Fibroblast of lung (primary cell): Measurements from ENCODE around the gene BORCS8.

ENCODE experiments used
- CTCF ChIP-seq, 2 donors: IDR thresholded peaks in 1 of 2; conservative IDR thresholded peaks in 1 of 2; 1 replicate in 1 of 2; 2 replicates in 1 of 2; pipeline ENCODE4 v1.5.1; 2011 to 2012; ENCODE audit warnings: low read length in 2 of 2, control low read depth in 1 of 2, inconsistent platforms in 1 of 2, low read depth in 1 of 2, mild to moderate bottlenecking in 1 of 2
- EZH2 ChIP-seq: IDR thresholded peaks from 2 replicates; pipeline ENCODE4 v1.5.1; 2012; ENCODE audit warnings: low read length, control low read depth, mild to moderate bottlenecking; ENCODE audit errors: missing control alignments

DNA sequence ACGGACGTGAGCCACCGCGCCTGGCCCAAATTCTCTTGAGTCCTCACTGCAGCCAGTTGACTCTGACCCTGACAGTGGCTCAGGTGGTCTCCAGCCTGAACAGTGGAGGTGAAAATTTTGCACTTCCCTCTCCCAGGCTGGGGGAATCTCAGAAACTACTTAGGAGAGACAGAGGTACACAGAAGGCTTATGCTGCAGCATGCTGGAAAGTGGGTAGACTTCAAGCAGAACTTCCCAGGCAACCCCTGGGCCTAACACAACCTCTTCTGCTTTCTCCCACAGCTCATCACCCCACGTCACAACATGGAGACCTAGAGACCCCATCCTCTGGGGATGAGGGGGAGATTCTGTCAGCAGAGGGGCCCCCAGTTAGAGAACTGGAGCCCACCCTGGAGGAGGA, 34.3 kb upstream of the BORCS8 start:
- TF ChIP-seq CTCF (conservative IDR thresholded peaks at IDR 0.05 in 1 of 2, IDR thresholded peaks at IDR 0.05 in 1 of 2; ENCODE audit: low read depth in 1 of 2, low read length in 2 of 2) (no peak), EZH2 (no peak)
